Hematopoietic multipotent progenitor cell (in vitro differentiated cells): ENCODE data around the gene STMN3. TPM values are rescaled to one million over a fixed set of nuclear protein-coding genes. Genes with fewer than 3 reads are reported as not detected.
"Not testable (repeated sequence)": the region's sequence is repeated elsewhere in the genome, so short reads cannot be mapped to it uniquely, and the experiment has no call there.

Source experiments
- DNase-seq, 3 donors: peaks; one replicate each; pipeline ENCODE4 v3.0.0-alpha.2; 2011 to 2015; ENCODE audit warnings: low read depth in 2 of 3, low spot score in 2 of 3
- total RNA-seq: library from RNA; depleted of rRNA; stranded (reverse); fragments of >200 nt; gene quantifications from one replicate; pipeline ENCODE4 v1.2.3, GENCODE V29; 2012

Gene STMN3
- total RNA-seq, 1 donor: 97.2 TPM

GRCh38 chr20:63640086-63640485 is 13.1 kb downstream of the STMN3 start:
- no peak for DNase-seq

GRCh38 chr20:63639093-63639975 is 13.9 kb downstream of the STMN3 start:
- DNase-seq: peak in 1 of 3 donors; percentile 45

GRCh38 chr20:63636752-63637628 is 16.2 kb downstream of the STMN3 start:
- DNase-seq: no peak

- DNase-seq: peak; percentile 71 to 81 (median 75)
These were observed 17.6 kb downstream of the STMN3 start for GRCh38 chr20:63635431-63636141.

GRCh38 chr20:63633732-63634131 is 19.5 kb downstream of the STMN3 start:
- DNase-seq: no peak

GRCh38 chr20:63631426-63631825 is 21.8 kb downstream of the STMN3 start:
- DNase-seq: not testable (repeated sequence)

- not testable (repeated sequence) for DNase-seq
These were observed 22.3 kb downstream of the STMN3 start for GRCh38 chr20:63630956-63631355.

- DNase-seq: peak in 2 of 3 donors; percentile 50 to 63
These were observed 24.8 kb downstream of the STMN3 start for GRCh38 chr20:63628246-63628975.

GRCh38 chr20:63627751-63628245 is 25.4 kb downstream of the STMN3 start:
- no peak for DNase-seq

GRCh38 chr20:63627129-63627750 is 26.0 kb downstream of the STMN3 start:
- peak; percentile 91 to 97 (median 96) for DNase-seq

- peak in 1 of 3 donors; percentile 62 for DNase-seq
These were observed 26.6 kb downstream of the STMN3 start, which contains the start of gene GMEB2 for GRCh38 chr20:63626424-63627128. Gene GMEB2, minus strand, starts transcription at chr20:63627101. Its CDS starts 7,704 bp downstream, at chr20:63619397.

- DNase-seq: peak in 1 of 3 donors; percentile 31
These were observed 27.3 kb downstream of the STMN3 start for GRCh38 chr20:63625771-63626423.

- DNase-seq: peak in 1 of 3 donors; percentile 36
These were observed 28.7 kb downstream of the STMN3 start for GRCh38 chr20:63624486-63624885.

GRCh38 chr20:63622732-63623131 is 30.5 kb downstream of the STMN3 start:
- DNase-seq: no peak

- DNase-seq: no peak
These were observed 31.1 kb downstream of the STMN3 start for GRCh38 chr20:63622096-63622495.

GRCh38 chr20:63620991-63621390 is 32.2 kb downstream of the STMN3 start:
- DNase-seq: no peak

GRCh38 chr20:63619505-63619904 is 33.7 kb downstream of the STMN3 start:
- no peak for DNase-seq

GRCh38 chr20:63619086-63619485 is 34.1 kb downstream of the STMN3 start:
- DNase-seq: no peak
